Erythroblast (primary cell): ENCODE measurements around the gene RAD23B.

ENCODE experiments used
- GATA1 ChIP-seq: IDR thresholded peaks from 2 replicates; pipeline ENCODE4 v1.6.1; 2011; ENCODE audit warnings: low read depth, mild to moderate bottlenecking, control low read depth, low read length, moderate library complexity
- POLR2A ChIP-seq: IDR thresholded peaks from 2 replicates; pipeline ENCODE4 v1.6.1; 2011; ENCODE audit warnings: mild to moderate bottlenecking, low read length

DNA sequence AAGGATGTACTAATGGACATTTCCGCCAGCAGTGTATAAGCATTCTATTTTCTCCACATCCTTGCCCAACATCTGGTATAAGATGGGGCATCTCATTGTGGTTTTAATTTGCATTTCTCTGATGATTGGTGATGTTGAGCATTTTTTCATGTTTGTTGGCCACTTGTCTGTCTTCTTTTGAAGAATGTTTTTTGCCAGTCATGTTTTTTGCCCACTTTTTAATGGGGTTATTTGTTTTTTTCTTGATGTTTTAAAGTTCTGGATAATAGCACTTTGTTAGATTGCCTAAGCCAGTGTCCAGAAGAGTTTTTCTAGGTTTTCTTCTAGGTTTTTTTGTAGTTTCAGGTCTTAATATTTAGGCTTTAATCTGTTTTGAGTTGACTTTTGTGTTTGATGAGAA lies 31.7 kb downstream of the RAD23B start:
- TF ChIP-seq POLR2A (no peak), GATA1 (no peak)
